DMS153 (cell line): ENCODE data around the gene CFAP221.
A peak's percentile ranks its signal among the peaks of the same experiment; 100 is the strongest.

Source experiments
- DNase-seq: peaks from one replicate; lab custom pipeline; 2025; lab: John Stamatoyannopoulos, UW

Gene CFAP221

GRCh38 chr2:119544075-119544938, at the start of gene CFAP221:
Gene CFAP221 (plus strand): TSS chr2:119544449. CDS start chr2:119546132, 1,683 bp downstream.
- DNase-seq = peak; percentile 63

GRCh38 chr2:119495948-119496347, 48.3 kb upstream of the CFAP221 start:
- no peak for DNase-seq

GRCh38 chr2:119496682-119497081, 47.6 kb upstream of the CFAP221 start:
- no peak for DNase-seq

GRCh38 chr2:119508756-119509155, 35.5 kb upstream of the CFAP221 start:
- DNase-seq = no peak

GRCh38 chr2:119511989-119512388, 32.3 kb upstream of the CFAP221 start:
- DNase-seq = no peak

GRCh38 chr2:119512946-119513345, 31.3 kb upstream of the CFAP221 start:
- no peak for DNase-seq

- no peak for DNase-seq
These were observed 30.4 kb upstream of the CFAP221 start for GRCh38 chr2:119513832-119514231.

- DNase-seq = no peak
These were observed 28.1 kb upstream of the CFAP221 start for GRCh38 chr2:119516121-119516520.

GRCh38 chr2:119517433-119517832, 26.8 kb upstream of the CFAP221 start:
- DNase-seq = no peak

- DNase-seq = no peak
These were observed 25.7 kb upstream of the CFAP221 start for GRCh38 chr2:119518401-119519056.

- DNase-seq = no peak
These were observed 25.2 kb upstream of the CFAP221 start for GRCh38 chr2:119519057-119519408.

- DNase-seq = no peak
These were observed 23.4 kb upstream of the CFAP221 start for GRCh38 chr2:119520696-119521432.

GRCh38 chr2:119521433-119522050, 22.7 kb upstream of the CFAP221 start:
- no peak for DNase-seq

- DNase-seq = no peak
These were observed 21.6 kb upstream of the CFAP221 start for GRCh38 chr2:119522671-119523070.

GRCh38 chr2:119523383-119523951, 20.8 kb upstream of the CFAP221 start:
- DNase-seq = no peak

GRCh38 chr2:119523952-119524694, 20.1 kb upstream of the CFAP221 start, which contains the start of gene SCTR:
Gene SCTR (minus strand): TSS chr2:119524483. CDS start chr2:119524226, 257 bp downstream.
- DNase-seq = no peak

- DNase-seq = no peak
These were observed 18.6 kb upstream of the CFAP221 start for GRCh38 chr2:119525614-119526013.

- DNase-seq = no peak
These were observed 16.2 kb upstream of the CFAP221 start for GRCh38 chr2:119527999-119528398.

GRCh38 chr2:119531292-119531691, 13.0 kb upstream of the CFAP221 start:
- no peak for DNase-seq

- DNase-seq = no peak
These were observed 10.7 kb upstream of the CFAP221 start for GRCh38 chr2:119533560-119533959.

- peak; percentile 31 for DNase-seq
These were observed 8.0 kb upstream of the CFAP221 start for GRCh38 chr2:119536211-119536610.
